Stimulated activated naive CD8-positive, alpha-beta T cell treated with anti-CD3 and anti-CD28 coated beads, Interleukin-15, Interleukin-2, amounts not matched to agents 100 U/mL and 50 U/mL, for 24 hours (primary cell): ENCODE data around the gene DDIT3.
"Not testable (repeated sequence)": the region's sequence is repeated elsewhere in the genome, so short reads cannot be mapped to it uniquely, and the experiment has no call there.

Experiments
- ATAC-seq: fragments of 150-1000 bp; cut with Tn5 transposase; one replicate; pipeline ENCODE4 v1.10.0; 2021
- DNase-seq: peaks from one replicate; pipeline ENCODE4 v3.0.0; 2021

The DDIT3 gene

GRCh38 chr12:57513266-57513665, 7.0 kb downstream of the DDIT3 start:
- no peak for ATAC-seq
- DNase-seq: no peak

- DNase-seq (no peak), ATAC-seq (no peak)
These were observed 7.6 kb downstream of the DDIT3 start for GRCh38 chr12:57512665-57513064.

GRCh38 chr12:57511588-57512325, 8.6 kb downstream of the DDIT3 start:
- ATAC-seq (no peak), DNase-seq (no peak)

DNA sequence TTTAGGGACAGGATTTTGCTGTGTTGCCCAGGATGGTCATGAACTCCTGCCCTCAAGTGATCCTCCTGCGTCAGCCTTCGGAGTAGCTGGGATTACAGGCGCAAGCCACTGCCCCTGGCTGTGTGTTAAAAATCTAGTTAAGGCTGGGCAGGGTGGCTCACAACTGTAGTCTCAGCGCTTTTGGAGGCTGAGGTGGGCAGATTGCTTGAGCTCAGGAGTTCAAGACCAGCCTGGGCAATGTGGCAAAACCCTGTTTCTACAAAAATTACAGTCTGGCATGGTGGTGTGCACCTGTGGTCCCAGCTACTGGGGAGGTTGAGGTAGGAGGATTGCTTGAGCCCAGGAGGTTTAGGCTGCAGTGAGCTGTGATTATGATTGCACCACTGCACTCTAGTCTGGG, 9.2 kb downstream of the DDIT3 start:
- ATAC-seq (no peak), DNase-seq (no peak)

DNA sequence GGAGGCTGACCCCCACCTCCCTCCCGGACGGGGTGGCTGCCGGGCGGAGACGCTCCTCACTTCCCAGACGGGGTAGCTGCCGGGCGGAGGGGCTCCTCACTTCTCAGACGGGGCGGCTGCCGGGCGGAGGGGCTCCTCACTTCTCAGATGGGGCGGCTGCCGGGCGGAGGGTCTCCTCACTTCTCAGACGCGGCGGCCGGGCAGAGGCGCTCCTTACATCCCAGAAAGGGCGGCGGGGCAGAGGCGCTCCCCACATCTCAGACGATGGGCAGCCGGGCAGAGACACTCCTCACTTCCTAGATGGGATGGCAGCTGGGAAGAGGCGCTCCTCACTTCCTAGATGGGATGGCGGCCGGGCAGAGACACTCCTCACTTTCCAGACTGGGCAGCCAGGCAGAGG, 12.5 kb downstream of the DDIT3 start:
- not testable (repeated sequence) for ATAC-seq

DNA sequence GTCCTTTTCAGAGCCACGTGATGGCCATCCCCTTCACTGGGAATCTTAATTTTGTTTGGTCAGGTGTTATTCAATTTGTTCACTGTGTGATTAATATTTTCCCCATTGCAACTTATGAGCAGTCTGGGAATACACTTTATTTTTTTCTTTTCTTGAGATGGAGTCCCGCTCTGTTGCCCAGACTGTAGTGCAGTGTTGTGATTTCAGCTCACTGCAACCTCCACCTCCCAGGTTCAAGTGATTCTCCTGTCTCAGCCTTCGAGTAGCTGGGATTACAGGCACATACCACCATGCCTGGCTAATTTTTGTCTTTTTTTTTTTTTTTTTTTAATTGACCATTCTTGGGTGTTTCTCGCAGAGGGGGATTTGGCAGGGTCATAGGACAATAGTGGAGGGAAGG, 13.8 kb downstream of the DDIT3 start:
- not testable (repeated sequence) for DNase-seq, ATAC-seq

More for the DNA sequence above, 12.5 kb downstream of the DDIT3 start:
- DNase-seq: not testable (repeated sequence)

DNA sequence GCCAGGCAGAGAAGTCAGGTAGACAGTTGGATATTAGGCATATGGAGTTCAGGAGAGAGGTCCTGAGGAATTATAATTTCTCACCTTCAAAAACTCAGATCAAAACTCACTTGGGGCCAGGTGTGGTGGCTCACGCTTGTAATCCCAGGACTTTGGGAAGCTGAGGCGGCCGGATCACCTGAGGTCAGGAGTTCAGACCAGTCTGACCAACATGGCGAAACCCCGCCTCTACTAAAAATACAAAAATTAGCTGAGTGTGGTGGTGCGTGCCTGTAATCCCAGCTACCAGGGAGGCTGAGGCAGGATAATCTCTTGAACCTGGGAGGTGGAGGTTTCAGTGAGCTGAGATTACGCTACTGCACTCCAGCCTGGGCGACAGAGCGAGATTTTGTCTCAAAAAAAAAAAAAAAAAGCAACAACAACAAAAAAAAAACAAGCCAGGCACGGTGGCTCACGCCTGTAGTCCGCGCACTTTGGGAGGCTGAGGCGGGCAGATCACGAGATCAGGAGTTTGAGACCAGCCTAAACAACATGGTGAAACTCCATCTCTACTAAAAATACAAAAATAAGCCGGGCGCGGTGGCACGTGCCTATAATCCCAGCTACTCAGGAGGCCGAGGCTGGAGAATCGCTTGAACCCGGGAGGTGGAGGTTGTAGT, 17.9 kb downstream of the DDIT3 start:
- not testable (repeated sequence) for DNase-seq, ATAC-seq

- ATAC-seq (no peak), DNase-seq (no peak)
These were observed 20.1 kb downstream of the DDIT3 start for GRCh38 chr12:57500213-57500612.

DNA sequence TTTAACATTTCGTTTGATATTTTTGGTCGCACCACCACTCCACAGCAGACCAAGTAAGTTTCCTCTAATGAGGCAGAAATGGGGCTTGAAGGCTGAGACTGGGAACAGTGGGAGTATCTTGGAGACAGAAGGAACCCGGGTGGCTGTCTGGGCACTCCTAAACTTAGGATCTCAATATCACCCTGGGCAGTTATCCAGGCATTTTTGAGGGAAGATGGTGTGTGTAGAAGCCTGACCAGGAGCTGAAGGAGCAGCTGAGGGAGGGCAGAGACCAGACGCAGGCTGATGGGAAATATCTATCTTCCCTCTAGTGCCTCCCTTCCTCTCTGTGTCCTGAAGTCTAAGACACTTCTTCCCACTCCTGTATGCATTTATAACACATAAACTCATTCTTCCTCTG, 21.7 kb downstream of the DDIT3 start:
- ATAC-seq (no peak), DNase-seq (no peak)

- DNase-seq (no peak), ATAC-seq (no peak)
These were observed 22.2 kb downstream of the DDIT3 start for GRCh38 chr12:57498132-57498502.

- ATAC-seq (no peak), DNase-seq (no peak)
These were observed 22.8 kb downstream of the DDIT3 start for GRCh38 chr12:57497223-57498131.

DNA sequence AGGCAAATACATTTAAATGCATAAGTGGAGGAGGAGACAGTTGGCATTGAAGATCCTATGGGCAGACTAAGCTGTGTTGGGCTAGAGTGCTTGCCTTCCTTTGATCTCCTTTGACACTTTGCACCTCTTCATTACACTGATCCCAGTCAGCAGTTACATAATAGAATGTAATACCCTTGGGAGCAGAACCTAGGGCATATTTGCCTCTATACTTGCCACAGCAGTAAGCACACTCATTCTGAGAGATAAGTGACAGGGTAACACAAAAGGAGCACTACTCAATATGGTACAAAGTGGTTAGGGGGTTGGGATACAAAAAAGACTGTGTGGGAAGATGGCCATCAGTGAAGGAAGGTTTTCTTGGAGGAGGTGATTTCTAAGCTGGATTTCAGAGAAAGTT, 23.5 kb downstream of the DDIT3 start:
- ATAC-seq (no peak), DNase-seq (no peak)

DNA sequence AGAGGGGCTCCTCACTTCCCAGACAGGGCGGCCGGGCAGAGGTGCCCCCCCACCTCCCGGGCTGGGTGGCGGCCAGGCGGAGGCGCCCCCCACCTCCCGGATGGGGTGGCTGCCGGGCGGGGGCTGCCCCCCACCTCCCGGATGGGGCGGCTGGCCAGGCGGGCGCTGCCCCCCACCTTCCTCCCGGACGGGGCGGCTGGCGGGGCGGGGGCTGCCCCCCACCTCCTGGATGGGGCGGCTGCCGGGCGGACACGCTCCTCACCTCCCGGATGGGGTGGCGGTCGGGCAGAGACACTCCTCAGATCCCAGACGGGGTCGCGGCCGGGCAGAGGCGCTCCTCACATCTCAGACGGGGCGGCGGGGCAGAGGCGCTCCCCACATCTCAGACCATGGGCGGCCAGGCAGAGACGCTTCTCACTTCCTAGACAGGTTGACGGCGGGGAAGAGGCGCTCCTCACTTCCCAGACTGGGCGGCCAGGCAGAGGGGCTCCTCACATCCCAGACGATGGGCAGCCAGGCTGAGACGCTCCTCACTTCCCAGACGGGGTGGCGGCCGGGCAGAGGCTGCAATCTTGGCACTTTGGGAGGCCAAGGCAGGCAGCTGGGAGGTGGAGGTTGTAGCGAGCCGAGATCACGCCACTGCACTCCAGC, 25.1 kb downstream of the DDIT3 start:
- DNase-seq, ATAC-seq: not testable (repeated sequence)

DNA sequence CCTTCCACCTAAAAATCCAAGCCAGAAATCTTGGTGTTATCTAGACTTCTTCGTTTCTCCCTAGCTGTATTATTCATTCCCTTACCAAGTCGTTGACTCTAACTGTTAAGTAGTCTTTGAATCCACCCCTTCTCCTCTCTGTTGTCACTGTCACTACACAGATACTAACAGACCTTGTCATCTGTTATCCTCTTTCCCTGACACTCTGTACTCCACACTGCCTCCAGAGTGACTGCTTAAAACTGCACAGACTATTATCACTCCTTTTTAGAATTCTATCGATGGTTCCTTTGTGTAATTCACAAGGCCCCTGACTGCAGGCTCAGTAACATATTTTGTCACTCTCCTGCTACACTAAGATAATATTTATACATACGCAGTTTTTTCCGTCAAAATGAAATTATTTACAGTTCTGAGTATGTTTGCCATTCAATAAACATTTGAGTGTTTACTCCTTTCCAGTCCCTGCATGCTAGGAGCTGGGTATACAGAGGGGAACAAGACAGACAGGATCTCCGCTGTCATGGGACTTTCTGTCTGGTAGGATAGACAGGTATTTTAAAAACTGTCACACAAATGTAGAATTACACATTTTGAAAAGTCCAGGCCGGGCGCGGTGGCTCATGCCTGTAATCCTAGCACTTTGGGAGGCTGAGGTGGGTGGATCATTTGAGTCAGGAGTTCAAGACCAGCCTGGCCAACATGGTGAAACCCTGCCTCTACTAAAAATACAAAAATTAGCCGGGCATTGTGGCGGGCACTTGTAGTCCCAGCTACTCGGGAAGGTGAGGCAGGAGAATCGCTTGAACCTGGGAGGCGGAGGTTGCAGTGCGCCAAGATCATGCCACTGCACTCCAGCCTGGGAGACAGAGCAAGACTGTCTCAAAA, 28.7 kb downstream of the DDIT3 start:
- no peak for ATAC-seq
- no peak for DNase-seq

DNA sequence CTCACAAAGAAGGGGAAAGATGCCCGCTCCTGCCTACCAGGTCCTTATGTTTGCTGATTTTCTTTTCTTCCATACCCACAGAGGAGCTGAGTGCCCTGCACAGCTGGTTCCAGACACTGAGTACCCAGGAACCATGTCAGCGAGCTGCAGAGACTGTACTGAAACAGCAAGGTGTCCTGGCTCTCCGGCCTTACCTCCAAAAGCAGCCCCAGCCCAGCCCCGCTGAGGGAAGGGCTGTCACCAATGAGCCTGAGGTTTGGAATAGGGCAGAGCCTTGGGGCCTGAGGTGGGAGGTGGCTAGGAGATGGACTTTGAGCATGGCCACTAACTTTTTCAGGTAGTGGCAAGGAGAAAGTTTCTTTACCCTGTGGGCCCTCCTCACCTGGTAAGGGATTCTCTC, 30.2 kb downstream of the DDIT3 start:
- ATAC-seq (no peak), DNase-seq (no peak)

DNA sequence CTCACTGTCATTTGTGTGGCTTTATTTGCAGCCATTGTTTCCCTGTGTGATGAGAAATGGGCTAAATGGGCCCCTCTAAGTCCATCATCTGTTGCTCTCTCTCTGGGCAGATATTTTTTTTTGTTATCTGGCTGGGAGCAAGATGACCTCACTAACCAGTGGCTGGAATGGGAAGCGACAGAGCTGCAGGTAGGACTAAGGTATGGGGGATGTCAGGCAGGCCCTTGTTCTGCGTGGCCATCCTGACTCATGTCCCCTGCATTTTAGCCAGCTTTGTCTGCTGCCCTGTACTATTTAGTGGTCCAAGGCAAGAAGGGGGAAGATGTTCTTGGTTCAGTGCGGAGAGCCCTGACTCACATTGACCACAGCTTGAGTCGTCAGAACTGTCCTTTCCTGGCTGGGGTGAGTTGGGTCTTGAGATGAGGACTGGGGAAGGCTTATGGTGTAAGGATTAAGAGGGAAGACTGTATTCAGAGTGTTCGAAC, 31.1 kb downstream of the DDIT3 start:
- DNase-seq (no peak), ATAC-seq (no peak)

DNA sequence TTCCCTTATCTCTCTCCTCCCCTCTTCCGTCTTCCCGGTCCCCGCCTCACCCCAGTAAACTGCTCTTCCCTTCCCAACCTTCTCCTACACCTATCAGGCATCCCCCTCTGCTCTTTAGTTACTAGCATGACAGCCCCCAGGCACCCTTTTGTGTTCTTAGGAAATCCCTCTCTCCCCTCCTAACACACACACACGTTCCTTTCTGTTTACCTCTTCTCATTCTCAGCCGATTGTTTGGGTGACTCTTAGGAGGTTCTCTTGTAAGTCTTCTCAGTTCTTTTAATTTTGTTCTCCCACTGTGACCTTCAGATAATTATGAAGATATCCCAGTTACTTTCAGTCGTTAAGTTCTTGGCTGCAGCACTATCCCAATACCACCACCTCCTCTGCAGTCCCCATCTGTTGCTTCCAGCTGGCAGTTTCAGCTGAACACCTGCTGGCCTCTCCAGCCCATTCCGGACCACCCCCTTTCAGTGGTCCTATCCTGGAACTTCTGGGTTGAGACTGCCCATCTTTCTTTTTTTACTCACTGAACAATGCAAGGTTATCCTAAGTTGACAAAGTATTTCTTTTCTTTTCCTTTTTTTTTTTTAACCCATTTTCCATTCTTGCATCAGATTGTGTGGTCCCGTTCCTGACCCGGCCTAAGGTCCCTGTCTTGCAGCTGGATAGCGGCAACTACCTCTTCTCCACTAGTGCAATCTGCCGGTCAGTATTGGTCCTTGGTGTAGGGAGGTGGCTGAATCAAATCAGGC, 31.7 kb downstream of the DDIT3 start:
- ATAC-seq (no peak), DNase-seq (no peak)

- DNase-seq: peak; percentile 90
- peak; percentile 99 for ATAC-seq
These were observed 32.5 kb downstream of the DDIT3 start, which contains the start of gene MARS1 for GRCh38 chr12:57487597-57488401. TSS of gene MARS1 (plus strand) at chr12:57488068. CDS start at chr12:57488091, 23 bp downstream.

DNA sequence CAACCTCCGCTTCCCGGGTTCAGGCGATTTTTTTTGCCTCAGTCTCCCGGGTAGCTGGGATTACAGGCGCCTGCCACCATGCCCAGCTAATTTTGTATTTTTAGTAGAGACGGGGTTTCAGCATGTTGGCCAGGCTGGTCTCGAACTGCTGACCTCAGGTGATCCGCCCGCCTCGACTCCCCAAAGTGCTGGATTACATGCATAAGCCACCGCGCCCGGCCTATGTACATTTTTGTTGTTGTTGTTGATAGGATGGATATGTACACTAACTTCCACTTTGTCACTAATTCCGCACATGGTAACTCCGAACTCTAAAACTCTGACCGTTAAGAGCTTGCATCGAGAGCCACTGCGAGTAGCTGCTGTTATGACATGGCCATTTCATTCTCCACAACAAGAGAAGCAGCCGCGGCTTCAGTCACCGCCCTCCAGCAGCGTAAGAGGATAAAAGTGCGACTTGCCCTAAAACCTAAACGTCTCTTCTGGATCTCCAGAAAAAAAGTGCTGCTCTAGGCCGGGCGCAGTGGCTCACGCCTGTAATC, 33.2 kb downstream of the DDIT3 start:
- ATAC-seq (no peak), DNase-seq (no peak)
